DMS153 (cell line): ENCODE data around the gene BRD4.

Experiments
- DNase-seq: peaks from one replicate; lab custom pipeline; 2025; lab: John Stamatoyannopoulos, UW

The BRD4 gene

DNA sequence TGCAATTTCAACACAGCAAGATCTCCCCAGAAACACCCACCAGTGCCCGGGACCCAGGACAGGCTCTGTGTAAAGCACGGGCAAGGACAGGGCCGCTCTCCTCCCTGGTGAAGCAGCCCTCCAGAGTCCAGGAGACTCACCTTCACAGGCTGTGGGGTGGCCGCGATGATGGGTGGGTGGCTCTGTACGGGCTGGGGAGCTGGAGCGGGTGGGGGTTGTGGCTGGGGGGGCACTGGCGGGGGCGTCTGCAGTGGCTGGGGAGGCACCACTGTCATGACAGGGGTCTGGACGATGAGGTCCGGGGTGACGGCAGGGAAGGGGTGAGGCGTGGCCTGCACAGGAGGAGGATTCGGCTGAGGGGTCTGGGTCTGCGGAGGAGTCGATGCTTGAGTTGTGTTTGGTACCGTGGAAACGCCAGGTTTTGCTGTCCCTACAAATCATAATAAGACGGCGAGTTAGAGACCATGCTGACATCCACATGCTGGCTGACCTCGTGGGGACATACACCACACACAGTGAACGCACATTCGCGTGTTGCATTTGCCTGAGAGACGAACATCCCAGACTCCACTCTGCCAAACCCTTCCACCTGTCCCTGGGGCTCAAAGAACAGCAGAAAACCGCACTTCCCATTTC lies 67.0 kb downstream of the BRD4 start:
- DNase-seq = no peak

- DNase-seq = no peak
Measured at GRCh38 chr19:15264933-15265206, 67.5 kb downstream of the BRD4 start.

- no peak for DNase-seq
Measured at GRCh38 chr19:15264061-15264932, 68.0 kb downstream of the BRD4 start.

DNA sequence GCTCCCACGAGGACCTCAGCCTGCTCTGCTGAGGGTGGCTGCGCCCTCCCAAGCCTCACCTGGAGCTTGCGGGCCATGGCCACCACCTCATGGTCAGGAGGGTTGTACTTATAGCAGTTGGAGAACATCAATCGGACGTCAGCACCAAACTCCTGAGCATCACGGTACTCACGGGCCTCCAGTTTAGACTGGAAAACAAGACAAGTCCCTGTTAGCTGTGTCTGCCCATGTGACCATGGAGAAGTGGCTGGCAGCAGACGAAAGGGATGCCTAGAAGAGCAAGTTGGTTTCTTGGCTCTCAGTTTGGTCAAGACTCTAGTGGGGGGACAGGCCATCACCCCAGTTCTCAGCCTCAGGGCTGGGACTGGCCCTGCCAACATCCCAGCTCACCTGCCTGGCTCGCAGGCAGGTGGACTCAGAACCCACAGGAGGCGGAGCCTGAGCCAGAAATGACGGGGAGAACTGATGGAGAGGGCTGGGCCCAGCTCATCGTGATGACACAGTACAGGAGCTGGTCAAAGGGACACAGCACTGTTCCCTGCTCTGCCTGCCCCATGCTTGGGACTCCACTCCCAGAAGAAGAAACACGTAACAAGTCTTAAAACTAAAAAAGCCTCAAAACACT lies 68.9 kb downstream of the BRD4 start:
- no peak for DNase-seq

DNA sequence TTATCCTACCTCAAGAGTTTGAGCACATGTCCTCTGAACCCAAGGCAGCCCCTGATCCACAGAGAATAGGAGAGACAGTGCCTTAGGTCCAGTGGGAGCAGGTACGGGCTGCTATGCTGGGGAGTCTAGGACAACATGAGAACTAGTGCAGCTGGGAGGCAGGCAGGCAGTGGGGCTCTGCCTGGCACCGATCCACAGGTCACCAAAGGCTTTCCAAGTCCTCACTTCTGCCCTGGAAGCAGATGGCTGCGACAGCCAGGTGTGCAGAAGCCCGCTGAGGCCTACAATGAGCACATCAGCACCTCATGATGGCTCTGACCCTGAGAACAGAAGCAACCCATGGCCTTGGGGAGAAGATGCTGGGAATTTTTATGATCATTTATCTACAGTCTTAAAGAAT lies 70.3 kb downstream of the BRD4 start:
- no peak for DNase-seq

- DNase-seq = no peak
Measured at GRCh38 chr19:15260939-15261338, 71.4 kb downstream of the BRD4 start.

DNA sequence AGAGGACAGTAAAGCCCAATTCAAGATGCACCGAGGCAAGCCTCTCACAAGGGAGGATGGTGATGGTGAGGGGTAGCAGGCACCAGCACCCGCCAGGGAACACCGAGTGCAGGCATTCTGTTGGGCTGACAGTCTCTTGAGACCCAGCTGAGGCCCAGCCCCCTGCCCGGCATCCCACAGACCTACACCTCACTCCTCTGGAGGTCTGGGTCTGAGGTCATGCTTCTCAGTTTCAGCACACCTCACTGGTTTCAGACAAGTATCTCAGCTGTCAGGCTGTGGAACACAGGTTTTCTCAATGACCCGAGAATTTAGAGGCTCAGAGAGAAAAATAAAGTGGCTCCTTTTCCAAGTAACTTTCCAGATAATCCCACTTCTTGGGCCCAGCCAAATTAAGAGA lies 72.4 kb downstream of the BRD4 start:
- no peak for DNase-seq

- DNase-seq = no peak
Measured at GRCh38 chr19:15257782-15258181, 74.6 kb downstream of the BRD4 start.

- DNase-seq = no peak
Measured at GRCh38 chr19:15256708-15257331, 75.5 kb downstream of the BRD4 start.

DNA sequence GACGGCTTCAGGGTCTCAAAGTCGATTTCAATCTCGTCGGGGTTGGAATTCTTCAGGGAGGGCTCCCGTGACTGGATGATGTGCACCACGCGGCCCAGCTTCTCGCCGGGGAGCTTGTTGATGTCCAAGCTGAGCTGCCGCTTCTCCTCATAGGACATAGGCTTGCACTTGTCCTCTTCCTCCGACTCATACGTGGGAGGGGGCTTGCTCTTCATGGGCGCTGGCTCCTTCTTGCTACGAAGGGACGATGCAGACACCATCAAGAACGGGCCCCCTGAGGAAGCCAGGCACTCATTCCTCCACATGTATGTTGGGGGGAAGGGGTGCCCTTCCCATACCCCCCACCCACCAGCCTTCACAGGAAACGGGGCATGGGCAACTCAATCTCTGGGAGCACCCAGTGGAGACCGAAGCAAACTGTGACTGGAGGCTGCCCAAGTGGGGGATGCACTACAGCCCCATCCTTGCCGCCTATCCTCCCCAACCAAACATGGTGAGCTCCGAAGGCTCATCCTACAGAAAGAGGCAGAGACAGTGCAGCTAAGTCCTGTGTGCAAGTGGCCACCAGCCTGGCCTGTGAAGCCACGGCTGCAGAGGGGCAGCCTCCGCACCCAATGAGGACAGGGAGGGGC lies 76.9 kb downstream of the BRD4 start:
- DNase-seq = no peak

DNA sequence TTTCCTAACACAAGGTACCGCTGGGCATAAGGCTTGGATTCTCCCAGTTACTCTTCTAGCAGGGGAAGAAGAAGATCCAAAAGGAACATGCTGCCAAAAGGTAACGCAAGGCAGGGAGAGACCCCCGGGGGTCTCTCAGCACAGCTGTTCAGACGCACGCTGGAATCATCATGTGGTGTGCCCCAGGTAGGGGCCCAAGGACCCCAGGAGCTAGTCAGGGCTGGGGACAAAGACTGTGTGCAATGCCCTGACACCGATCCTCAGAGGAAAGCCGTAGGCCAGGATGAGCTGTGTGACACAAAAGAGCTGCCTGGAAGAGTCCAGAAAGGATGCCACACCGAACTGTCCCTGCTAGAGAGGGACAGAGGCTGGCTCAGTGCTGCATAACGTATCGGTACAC lies 77.8 kb downstream of the BRD4 start:
- DNase-seq = no peak

GRCh38 chr19:15253513-15253912 lies 78.8 kb downstream of the BRD4 start:
- no peak for DNase-seq

GRCh38 chr19:15253061-15253460 lies 79.3 kb downstream of the BRD4 start:
- no peak for DNase-seq

DNA sequence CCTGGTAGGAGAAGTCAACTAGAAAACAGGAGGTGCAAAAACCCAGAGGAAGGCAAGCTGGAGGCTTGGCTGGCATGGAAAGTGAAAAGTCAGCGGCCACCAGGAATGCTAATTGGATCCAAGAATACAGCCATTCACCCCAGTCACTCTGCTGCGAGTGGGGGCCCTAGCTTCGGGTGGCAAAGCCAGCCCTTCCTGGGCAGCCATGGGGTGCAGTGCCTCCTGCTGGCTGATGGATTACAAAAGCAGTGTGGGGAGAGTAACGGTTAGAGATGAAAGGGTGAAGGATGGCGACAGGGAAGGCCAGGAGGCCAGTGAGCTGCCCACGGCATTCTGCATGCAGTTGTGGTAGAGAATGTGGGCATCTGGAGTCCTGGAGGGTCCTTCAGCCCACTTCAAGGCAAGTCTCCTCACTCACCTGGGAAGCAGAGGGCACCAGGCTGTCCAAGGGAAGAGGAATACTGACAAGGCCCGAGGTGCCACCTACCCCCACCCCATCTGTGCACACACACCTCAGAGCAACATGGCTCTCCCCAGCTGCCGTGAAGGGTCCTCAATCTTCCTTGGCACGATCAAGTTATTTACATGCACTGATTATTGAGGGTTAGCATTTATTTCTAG lies 79.8 kb downstream of the BRD4 start:
- no peak for DNase-seq

GRCh38 chr19:15251749-15252397 lies 80.5 kb downstream of the BRD4 start:
- no peak for DNase-seq

- DNase-seq = no peak
Measured at GRCh38 chr19:15251010-15251748, 81.2 kb downstream of the BRD4 start.

DNA sequence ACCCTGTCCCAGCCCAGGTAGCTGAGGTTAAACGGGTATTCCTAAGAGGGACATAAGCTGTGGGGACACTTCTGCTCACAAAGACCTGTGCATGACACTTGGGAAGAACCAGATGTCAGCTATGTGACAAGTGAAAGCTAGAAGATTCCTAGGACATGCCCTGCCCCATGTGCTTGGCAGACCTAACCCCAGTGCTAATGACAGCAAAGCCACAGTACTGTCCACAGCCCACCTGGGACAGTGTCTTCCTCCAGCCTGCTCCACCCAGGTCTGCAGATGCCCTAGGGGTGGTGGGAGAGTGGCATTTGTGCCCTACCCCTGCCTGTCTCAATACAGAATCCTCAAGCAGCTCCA lies 81.7 kb downstream of the BRD4 start:
- DNase-seq = no peak

DNA sequence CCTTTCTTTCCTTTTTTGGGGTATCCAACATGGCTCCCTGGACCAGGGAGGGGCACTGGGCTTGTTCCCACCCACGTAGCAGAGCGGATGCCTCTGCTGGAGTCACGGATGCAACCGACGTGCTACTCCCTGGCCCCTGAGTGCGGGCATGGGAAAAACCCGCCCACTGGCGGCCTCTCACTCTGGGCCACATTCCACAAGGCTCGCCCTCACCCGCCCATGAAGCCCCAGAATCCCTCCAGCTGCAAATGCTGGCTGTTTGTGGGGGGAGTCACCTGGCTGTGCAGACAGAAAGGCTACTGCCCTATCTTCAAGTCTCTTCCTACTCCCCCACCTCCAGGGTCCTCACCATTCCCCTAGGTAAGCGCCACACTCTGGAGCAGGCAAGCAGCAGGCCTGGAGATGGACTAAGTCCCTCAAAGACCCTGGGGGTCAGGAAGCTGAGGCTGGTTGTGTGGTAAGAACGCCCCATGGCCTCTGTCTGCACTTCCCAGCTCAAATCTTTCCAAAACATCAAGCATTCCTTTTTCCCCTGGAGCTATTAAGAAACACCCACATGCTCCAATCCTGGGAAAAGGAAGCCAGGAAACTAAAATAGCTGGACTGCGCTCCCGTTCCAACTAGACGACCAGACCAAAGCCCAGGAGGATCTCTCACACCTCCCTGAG lies 82.2 kb downstream of the BRD4 start:
- DNase-seq = no peak

DNA sequence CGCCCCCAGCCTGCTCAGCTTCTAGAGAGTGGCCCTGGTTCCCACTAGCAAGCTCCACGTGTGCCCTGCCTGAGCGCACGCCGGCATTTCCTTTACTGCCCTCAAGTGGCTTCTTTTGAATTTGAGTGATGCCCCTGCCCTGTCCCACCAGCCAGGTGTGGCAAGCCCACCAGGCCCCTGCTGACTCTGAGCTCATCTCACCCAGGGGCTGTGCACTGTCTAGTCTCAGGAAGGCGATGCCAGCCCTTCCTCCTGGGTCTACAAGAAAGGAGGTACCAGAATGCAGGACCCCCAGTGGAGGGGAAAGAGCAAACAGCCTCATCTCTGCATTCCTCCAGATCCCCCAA lies 82.8 kb downstream of the BRD4 start:
- no peak for DNase-seq
